SK-N-SH treated with all-trans-retinoic acid at 6 μM for 48 hours (cell line): ENCODE results near the gene KIFC3.
"Not testable (repeated sequence)": the region's sequence is repeated elsewhere in the genome, so short reads cannot be mapped to it uniquely, and the experiment has no call there.

ENCODE experiments used
- CSDC2 ChIP-seq: fragments of 250-450 bp; sonication (Bioruptor Pico); IDR thresholded peaks from 2 replicates; pipeline ENCODE4 v1.5.0; 2020; ENCODE audit warnings: mild to moderate bottlenecking, moderate library complexity
- ZNF565 ChIP-seq: fragments of 450-650 bp; formaldehyde crosslinking; conservative IDR thresholded peaks from 2 replicates; pipeline ENCODE4 v1.5.0; 2020; ENCODE audit warnings: low read depth, mild to moderate bottlenecking, moderate library complexity

GRCh38 chr16:57779836-57780235 is 22.5 kb downstream of the KIFC3 start:
- TF ChIP-seq CSDC2, ZNF565 (CRISPR knock-in tag): not testable (repeated sequence)
